HG03095 (cell line): ENCODE results near the gene TRPC6.
A peak's percentile ranks its signal among the peaks of the same experiment; 100 is the strongest.

Experiments
- ATAC-seq: cut with Tn5 transposase; IDR thresholded peaks from one replicate; pipeline ENCODE4 v1.9.1; 2021; ENCODE audit warnings: moderate library complexity; ENCODE audit not compliant: unreplicated experiment

TRPC6 gene

DNA sequence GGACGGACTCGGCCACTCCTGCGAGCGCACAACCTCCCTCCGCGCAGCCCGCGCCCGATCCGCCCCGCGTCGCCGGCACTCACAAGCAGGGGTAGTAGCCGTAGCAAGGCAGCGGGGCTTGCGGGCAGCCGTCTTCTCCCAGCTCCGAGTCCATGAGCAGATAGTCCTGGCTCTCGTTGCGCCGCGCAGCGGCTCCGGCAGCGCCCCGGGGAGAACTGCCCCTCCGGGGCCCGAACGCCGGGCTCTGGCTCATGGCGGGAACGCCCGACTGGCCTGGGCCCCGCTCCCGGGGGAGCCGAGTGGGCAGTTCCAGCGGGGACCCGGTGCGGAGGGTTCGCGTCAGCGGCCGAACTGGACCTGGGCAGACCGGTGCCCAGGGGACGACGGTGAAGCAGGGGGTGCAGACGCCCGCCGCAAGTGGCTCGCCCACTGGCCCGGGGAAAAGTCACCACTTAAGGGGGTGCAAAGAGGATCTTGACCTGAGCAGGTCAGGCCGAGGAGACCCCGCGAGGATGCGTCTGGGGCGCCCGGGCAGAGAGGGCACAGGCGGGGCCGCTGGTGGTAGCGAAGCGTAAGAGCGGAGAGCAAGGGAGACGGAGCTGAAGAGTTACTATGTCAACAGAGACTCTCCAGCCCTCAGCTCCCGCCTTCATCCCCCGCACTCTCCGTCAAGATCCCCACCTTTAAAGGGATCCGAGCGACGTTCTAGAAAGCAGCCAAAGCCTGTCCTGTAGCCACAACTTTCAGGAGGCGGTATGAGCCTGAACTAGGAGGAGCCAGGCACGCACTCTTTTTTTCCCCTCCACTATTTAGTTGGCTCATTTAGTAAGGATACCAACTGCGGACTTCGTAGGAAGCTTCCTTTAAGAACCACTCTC lies at the start of gene TRPC6:
Gene TRPC6, minus strand, starts transcription at position 757 of the 878 bp plus-strand sequence. Its CDS starts 504 bp downstream, at position 253.
- ATAC-seq, result no peak

DNA sequence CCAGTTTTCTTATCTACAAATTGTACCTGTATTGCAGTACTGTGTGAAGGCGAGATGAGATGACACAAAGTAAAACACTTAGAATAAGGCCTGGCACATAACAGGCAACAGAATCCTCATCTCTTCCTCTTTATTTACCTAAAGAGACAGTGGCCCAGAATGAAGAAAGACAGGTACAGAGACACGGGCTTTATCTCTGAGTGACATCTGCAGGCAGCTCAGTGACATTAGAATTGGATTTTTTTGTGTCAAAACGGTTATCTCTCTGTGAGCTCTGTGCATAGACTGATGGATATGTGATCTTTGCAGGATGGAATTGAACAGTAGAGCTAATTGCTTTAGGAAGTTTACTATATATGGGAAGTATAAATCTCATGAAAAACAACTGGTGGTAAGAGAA lies 36.2 kb upstream of the TRPC6 start:
- ATAC-seq, result no peak

DNA sequence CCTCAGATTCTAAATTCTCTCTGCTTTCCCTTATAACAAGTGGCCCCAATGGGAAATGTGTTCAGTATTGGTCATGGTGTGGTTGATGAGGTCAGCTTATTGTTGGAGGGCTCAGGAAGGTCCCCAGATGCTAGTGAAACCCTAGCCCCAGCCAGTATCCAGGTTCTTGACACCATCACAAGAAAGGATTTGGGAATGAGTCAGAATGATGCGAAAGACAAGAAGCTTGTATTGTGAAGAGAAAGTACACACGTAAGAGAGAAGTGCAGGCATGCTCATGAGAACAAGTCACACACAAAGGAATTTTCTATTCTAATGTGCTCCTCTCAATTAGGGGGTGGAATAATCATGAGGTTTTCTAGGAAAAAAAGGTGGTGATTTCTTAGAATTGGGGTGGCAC lies 34.9 kb upstream of the TRPC6 start:
- ATAC-seq, result no peak

DNA sequence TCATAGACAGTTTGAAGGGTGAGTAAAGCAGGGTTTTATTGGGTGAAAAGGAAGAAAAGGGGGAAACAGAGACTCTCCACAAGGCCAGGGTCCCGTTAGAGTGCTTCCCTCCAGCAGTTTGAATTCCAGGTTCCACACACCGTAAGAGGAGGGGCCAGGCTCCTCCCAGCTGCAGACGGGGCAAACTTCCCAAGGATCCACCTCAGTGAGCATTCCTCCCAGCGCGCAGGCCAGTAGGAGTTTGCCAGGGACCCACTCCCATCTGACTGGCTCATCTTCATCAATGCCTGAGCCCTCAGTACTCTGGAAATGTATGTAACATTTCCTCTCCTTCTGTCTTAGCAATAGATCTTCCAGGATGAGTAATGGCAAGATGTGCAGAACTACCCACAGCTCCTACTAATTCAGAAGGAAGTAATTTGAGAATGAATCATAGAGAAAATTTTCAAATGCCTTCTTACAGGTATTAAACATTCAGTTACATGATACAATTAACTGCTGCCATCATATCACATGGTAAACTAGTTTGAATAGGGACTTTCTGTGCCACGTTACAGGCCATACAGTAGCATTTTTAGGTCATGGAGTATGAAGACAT lies 34.0 kb upstream of the TRPC6 start:
- no peak for ATAC-seq

DNA sequence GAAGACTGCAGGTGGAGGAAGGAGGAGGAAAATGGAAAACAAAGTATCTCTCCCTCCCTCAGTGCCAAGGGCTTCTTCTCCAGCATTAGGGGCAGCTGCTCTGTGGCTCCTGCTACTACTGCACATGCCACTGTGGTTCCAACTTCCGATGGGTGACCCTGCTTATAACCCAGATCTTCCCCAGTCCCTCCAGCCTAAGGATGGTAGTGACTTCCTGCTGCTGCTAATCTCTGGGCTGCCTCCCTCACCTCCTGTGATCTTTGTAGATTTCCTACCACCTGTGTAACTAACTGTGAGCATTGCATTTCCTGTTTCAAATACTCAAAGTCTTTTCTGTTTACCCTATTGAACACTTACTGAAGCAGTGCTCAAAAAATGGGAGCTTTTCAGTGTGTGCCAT lies 28.7 kb upstream of the TRPC6 start:
- no peak for ATAC-seq

DNA sequence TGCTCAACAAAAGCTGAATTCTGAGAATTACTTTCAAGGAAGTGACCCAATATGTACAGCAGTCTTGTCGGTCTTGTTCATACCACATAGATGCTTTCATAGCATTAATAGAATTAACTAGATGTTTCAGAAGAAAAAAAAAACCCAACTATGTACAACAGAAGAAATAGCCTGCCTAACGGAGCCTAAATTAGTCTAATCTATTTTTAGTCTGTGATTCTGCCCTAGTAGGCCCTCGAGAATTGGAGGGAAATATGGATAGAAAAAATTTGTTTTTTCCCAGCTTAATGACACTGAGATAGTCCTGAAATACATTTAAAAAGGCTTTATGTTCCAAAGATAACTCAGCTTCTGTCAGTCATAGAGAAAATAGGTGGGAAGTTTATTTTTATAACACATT lies 17.1 kb upstream of the TRPC6 start:
- ATAC-seq, result no peak

DNA sequence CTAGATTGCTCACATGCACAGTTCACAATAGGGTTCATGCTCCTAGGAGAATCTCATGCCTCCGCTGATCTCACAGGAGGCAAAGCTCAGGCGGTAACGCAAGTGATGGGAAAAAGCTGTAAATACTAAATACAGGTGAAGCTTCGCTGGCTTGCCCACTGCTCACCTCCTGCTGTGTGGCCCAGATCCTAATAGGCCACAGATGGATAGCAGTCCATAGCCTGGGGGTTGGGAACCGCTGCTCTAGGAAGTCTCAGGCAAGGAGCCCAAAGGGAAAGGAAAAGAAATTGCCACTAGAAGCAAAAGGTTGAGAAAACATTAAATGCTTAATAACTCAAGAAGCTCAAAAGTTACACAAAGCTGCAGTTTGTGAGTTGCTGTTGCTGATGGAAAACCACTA lies 3.2 kb upstream of the TRPC6 start:
- no peak for ATAC-seq

DNA sequence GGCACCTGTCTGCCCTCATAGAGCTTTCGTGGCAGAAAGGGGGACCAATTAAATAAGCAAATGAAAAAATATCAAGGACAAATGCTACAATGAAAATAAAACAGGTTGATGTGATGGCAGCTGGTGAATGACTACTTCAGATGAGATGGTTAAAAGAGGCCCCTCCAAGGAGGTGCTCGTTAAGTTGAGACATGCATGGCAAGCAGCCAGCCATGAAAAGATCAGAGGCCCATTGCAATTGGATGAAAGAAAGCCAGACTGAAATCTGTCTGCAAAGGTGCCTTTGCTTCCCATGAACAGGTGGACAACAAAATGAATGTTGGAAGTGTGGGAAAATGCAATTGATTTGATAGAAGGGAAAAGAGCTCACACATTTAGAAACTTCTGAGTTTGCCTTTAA lies 848 bp upstream of the TRPC6 start:
- ATAC-seq, result no peak

DNA sequence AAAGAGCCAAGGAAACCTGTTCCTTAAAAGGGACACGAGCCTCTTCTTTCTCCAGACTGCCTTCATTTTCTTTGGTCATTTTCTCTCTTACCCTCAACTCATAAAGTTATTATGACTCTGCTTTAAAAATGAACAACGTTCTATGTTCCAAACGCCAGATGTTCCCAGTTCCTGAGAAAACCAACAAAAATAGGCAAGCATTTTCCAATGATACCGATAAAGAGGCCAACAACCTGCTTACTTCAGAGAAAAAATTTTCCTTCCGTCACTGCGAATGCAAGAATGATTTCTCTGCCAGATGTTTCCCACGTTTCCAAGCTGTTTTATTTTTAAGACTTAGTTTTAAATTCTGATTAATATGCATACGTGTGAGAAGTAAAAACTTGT lies 315 bp upstream of the TRPC6 start:
- ATAC-seq, result no peak

DNA sequence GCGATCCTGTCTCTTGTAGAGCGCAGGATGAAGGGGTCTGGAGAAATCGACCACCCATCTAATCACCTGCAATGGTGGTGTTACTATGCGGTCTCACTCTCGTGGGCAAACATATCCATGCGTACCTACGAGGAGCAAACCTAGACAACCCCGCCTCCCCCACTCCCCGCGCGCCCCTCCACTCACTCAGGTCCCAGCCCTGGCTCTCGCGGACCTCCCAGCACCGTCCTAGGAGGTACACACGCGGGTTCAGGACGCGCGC lies 887 bp downstream of the TRPC6 start:
- ATAC-seq, result no peak

DNA sequence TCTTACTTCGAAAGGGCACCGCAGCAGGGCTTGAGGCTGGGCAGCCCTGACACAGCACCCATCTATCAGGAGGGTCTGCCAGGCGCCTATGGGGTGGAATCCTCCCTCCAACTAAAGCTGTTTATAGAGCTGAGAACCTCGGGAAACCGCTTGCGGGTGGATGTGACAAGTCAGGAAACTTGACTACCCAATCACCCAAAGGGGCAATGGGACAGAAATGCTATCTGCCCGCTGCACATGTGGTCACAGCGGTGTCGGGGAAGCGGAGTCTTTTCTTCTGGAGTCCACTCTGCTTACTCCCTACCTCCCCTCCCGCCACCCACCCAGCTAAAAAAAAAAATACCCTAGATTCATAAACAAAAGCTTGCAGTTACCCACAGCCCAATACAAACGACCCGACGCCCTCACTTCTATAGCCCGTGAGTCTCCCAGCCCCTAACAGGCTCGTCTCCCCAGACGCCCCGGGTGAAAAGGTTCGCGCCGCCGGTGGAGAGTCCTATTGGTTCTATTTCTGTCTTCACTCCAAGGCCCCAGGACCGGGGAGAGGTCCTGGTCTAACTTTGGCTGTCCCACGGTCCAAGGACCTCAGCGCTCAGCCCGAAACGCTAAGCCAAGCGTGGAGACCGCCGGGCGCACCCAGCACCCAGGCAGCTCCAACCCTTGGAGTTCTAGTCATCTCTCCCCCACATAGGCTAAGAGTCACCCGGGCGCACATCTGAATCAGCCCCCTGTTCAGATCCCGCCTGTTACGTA lies 1.4 kb downstream of the TRPC6 start:
- ATAC-seq, result no peak

DNA sequence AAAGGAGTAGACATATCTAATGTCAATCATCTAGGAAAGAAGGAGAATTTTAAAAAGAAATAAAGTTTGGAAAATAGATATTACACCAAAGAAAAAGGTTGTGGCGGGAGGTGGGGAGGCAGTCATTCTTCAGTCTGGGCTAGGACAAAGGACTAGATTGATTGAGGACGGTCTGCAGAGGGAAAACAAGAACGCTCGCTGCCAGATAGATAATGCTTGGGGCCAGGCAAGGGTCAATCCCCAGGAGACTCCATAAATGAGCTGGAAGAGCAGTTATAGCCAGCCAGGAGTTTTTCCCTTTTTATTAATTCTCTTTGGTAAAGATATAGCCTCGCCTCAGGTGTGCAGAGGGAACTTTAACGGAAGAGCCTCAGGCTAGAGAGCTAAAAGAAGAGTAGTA lies 6.3 kb downstream of the TRPC6 start:
- no peak for ATAC-seq

DNA sequence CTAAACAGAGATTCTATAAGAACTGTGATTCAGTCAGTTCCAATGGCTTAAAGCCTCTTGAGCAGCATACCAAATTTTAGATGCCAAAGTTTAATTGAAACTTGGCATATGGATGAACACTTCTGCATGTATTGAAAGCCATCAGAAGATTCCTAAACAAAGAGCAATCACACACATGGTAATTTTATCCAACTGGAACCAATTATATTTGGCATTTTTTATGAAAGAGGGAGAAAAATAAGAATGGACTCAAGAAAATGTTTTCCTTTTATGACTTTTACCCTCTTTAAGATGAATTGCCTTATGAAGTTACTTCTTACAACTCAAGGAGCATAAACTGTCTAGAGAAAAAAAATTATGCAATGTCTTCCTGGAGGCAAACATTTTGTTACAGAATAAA lies 7.4 kb downstream of the TRPC6 start:
- ATAC-seq, result no peak

DNA sequence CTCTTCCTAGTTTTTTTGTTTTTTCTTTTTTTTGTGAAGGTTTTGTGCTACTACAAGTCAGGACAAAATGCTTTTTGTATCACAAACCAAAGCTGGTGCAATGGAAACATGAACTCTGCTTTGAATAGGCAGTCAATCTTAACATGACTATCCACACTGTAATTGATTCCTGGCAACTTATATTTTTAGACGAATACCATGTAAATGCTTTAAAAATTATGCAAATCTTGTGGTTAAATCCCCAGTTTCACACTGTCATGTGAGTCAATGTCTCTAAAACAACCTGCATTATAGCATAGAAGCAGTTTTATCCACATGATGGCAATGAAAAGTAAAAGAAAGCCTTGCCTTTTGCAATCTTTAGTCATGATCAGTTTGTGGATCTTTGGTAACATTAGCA lies 8.9 kb downstream of the TRPC6 start:
- no peak for ATAC-seq

DNA sequence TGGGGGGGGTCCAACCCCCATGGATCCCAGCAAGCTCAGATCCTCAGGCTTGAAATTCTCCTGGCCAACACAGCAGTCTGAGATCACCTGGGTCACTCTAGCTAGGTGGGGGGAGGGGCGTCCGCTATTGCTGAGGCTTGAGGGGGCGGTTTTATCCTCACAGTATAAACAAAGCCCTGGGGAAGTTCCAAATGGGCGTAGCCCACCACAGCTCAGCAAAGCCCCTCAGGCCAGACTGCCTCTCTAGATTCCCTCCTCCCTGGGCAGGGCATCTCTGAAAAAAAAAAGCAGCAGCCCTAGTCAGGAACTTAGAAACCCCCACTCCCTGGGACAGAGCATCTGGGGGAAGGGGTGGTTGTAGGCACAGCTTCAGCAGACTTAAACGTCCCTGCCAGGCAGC lies 16.7 kb downstream of the TRPC6 start:
- ATAC-seq, result no peak

DNA sequence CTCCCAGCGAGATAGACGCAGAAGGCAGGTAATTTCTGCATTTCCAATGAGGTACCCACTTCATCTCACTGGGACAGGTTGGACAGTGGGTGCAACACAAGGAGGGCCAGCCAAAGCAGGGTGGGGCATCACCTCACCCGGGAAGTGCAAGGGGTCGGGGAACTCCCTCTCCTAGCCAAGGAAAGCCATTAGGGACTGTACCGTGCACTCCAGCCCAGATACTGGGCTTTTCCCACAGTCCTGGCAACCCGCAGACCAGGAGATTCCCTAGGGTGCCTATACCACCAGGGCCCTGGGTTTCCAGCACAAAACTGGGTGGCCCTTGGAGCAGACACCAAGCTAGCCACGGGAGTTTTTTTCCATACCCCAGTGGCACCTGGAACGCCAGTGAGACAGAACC lies 17.2 kb downstream of the TRPC6 start:
- no peak for ATAC-seq

DNA sequence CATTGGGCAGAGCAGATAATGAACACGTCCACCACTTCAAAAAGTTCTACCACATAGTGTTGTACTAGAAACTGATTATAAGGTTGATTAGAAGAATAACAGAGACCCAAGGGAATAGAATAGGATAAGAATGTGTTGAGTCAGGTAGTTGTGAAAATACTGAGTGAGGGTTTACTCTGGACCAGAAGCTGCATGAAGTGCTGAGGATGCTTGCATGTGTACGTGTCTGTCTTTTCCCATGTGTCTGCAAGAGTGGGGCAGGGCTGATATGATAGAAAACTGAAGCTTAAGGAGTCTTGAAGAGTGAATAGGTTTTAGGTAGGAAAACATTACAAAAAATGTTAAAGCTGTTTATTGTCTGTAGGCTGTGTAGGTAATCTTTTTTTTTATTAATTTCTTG lies 20.6 kb downstream of the TRPC6 start:
- no peak for ATAC-seq

DNA sequence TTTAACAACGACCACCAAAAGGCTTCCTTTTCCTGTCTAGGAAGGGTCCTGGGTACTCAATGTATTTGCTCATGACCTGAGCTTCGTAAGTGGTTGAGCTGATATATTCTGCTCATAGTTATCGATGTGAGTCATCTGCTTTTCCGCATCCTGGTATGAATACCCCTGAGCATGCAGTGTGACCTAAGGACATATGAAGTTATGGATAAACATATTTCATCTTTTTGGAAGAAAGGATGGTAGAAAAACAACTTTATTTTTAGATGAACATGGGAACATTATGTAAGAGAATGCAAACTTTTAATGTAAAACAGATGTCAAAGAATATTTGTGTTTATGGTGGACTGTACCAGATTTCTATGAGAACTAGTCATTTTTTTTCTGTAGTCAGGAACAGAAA lies 28.4 kb downstream of the TRPC6 start:
- no peak for ATAC-seq

DNA sequence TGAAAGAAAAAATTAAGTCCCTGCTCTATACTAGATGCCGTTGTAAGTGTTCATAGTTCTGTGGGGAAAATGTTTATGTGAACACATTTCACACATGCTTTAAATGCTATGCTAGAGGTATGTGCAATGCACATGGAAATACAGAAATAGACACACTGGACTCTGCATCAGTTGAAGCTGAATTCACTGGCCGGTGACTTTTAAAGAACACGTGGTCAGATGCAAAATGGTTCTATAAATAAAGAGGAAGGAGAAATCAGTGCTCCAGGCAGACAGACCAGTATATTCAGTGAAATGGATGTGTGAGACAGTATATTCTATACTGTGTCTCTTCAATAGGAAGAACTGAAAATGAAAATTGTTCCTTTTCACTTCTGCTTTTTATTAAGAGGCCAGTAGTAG lies 29.9 kb downstream of the TRPC6 start:
- peak; percentile 99 for ATAC-seq

DNA sequence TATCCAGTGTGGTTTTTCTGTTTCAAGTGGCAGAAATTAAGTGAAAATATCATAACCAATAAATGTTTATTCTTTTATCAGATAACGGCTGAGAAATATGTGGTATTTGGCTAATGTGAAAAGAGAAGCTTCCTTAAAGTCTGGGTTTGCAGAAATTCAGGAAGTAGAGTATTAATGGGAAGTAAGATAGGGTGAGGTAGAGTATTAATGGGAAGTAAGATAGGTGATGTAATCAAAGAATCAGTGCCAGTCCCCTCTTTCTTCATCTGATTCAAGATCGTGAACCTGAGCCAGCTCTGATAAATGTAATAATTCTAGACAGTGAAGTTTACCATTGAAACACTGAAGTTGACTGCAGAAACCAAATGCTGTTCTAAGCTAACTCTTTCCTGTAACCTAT lies 30.9 kb downstream of the TRPC6 start:
- no peak for ATAC-seq

DNA sequence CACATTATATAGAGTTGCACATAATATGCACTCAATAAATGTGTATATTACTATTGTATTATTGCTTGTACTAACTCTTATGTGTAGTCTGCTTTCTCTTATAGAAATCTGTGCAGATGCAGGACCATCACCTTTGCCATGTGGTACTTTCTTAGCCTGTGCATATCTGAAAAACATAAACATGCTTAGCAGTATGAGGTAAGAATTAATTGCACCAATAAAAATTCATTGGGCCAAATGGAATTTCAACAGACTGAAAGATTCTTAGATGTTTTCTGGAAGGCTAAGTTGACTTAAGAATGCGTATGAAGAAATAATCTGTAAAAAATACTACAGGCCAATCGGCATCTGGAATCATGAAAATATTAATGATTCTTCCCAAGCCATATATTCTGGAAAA lies 55.3 kb downstream of the TRPC6 start:
- no peak for ATAC-seq

DNA sequence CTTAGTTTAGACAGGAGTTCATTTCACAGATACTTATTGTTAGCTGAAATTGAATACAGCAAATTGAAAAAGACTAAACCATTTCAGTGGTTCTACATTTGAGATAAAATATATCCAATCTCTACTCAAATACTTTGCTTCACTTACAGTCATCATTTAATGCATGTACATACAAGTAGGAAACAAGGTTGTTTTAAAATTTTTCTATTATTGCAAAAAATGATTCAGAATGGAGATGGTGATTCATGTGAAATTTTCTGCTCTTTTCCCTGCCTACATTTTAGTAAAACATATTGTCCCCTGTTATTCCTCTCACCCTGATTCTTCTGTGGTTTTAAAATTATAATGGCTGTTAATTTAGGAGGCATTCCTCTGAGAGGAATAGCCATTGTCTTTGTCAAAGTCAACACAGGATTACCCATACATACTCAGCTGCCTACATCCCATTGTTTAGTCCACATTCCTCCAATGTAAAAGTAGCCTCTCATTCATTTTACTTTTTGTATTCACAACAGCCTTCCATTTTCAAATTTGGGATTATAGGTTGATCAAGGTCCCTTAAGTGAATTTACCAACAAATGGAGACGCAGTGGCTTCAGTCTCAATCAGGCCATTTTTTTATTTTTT lies 60.1 kb downstream of the TRPC6 start:
- no peak for ATAC-seq
